NCI-H526 (cell line): ENCODE data around the gene CIT.

Experiments
- DNase-seq, 2 experiments: peaks; one replicate each; lab custom pipeline; 2025; lab: John Stamatoyannopoulos, UW

The CIT gene

DNA sequence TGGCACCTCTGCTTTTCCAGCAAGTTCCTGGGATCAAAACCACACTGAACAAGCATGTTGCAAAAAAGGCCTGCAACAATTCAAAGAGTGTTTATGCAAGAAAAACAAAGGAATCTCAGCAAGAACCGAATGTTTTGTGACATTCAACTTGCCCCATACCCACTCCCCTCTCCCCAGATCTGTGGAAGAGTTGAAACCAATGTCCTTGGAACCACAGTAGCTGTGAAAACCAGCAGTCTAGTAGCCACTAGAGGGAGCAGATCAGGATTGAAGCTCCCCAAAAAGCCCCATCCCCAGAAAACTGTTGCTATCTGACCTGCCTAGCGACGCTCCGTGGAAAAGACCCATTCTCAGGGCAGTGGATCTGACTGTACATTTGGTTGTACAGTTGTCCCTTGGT lies 182.1 kb downstream of the CIT start:
- peak in 1 of 2 experiments; percentile 50 for DNase-seq

DNA sequence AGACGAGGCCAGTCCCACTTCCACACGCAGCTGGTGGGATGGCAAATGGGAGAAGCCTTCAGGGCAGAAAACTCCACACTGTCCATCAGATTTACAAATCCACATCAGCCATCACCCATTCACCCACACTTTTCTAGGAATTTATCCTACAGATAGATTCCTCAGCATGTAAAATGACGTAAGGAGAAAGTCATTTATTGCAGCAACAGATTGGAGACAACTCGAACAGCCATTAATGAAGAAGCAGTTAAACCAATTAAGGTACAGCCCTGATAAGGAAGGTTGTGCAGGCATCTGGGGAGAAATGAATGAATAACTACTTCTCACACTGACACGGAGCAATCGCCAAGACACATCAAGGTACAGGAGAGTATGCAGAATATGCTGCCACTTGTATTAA lies 183.0 kb downstream of the CIT start:
- DNase-seq = no peak

DNA sequence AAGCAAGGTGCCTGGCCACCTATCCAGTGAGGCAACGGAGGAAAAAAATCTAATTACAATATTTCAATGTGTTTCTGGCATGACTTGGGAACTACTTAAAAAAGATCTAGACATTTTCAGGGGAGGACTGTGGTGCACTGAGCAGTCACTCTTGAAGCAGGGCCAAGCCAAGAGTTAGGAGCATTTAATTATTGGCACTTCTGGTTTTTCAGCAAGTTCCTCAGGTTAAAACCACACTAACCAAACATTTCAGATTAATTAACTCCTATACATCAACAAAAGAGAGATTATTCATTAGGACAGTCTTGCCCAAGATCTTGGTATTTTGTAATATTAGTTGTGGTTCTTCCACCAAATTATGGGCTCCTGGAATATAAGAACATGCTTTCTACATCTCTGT lies 183.6 kb downstream of the CIT start:
- no peak for DNase-seq

DNA sequence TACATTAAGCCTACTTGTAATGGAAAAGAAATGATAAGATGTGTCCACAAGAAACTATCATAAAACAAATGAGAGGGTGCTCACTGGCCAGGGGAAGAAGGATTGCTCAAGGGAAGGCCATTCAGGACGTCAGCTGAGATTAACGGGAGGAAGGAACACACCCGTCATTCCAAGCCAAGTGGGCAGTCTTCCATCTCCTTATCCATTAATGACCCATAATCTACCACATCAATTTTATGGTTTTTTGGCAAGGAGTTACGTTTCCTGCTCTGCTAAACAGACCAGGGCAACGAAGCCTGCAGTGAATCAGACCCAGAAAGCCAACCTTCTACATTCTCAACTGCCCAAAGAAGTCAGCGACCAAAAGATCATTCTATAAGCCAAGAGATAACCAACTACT lies 184.1 kb downstream of the CIT start:
- DNase-seq = no peak

DNA sequence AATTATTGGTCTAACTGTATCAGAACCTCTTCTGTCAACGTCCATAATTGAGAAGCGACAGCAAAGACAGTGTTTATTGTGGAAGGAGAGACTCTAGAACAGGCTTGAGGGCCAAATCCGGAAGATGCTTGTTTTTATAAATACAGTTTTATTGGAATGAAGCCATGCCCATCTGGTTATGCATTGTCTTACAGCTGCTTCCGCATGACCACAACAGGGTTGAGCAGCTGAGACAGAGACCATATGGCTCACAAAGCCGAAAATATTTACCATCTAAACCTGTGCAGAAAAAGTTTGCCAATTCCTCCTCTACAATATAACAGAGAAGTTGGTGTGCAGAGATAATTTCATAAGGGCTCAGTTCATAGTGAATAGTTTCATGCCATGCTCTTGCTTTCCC lies 184.7 kb downstream of the CIT start:
- DNase-seq = no peak

DNA sequence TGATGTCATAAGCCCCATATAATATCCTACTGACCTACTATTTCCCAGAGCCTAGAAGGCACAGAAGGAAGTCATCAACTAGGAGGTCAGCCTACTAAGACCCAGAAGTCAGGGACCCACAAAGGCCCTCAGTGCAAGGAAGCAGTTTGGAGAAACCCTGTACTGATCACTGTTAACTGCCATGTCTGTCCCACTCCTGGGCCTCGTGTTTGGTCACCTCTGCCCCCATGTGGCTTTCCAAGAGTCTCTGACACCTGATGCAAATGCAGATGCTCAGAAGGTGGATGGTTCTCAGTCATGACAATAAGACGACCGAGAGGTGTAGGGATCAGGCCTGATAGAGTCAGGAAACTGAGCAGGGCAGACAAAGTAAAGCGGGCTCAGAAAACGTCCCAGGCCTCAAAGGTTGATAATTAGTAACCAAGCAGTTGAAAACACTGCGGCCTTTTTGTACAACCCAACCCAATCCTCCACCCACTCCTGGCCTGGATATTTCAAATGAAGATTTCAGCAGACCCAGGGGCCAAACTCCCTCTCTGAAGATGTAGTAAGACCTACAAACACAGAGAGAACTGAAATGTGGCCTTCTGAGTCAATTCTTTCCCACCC lies 185.8 kb downstream of the CIT start:
- DNase-seq = no peak

DNA sequence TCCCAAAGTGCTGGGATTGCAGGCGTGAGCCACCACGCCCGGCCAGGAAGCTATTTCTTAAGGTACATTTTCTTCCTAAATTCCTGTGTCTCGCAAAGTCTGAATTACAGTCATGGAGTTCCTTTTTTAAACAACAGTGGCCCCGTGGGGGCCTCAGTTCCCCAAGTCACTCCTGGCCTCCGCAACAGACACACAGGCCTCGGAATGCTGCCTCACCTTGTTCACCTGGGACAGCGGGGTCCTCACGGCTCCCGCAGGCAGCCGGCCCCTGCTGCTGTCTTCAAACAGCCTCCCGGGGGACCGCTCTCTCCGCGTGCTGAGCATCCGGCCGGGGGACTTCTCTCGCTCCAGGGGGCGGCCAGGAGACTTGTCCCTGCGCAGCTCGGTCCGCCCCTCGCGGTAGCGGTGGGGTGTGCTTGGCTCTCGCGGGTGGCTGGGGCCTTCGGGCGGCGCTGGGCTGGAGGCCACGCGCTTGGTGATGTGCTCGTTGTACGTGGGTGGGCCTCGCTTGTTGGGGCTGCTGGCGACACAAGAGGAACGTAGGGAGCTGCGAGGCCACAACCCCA lies 187.1 kb downstream of the CIT start:
- DNase-seq = no peak

DNA sequence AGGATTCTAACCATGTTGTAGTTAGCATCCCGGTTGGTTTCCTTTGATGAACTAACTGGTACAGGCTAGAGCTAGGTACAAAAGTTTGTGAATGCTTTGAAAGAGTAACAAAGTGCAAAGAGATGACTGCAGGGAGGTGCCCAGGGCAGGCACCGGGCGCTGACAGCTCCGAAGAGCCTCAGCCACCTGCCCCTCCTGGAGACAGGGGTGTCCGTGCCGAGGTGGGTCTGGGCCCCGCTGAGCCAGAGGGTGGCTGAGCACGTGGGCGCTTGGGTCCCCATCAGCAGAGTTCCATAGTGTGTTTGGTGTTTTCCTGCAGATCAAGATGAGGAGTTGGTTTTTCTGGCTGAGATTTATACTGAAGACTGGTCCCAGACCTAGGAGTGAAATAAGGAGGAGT lies 189.2 kb downstream of the CIT start:
- no peak for DNase-seq

DNA sequence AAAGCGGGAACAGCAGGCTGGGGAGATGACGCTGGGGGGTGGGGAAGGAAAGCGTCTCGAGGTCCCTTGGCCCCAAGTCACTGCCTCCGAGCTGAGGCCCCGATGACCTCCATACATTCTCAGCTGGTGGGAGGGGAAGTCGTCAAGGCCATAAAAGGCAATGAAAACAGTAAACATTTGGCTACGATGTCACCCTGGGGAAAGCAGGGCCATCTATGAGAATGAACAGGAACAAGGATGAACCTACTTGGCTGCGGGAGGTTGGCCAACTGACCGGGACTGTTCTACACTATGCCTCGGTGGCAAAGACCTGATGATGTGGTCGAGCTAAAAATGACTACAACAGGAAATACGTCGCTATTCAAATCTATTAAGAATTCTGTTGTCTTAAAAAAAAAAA lies 189.7 kb downstream of the CIT start:
- DNase-seq = no peak

DNA sequence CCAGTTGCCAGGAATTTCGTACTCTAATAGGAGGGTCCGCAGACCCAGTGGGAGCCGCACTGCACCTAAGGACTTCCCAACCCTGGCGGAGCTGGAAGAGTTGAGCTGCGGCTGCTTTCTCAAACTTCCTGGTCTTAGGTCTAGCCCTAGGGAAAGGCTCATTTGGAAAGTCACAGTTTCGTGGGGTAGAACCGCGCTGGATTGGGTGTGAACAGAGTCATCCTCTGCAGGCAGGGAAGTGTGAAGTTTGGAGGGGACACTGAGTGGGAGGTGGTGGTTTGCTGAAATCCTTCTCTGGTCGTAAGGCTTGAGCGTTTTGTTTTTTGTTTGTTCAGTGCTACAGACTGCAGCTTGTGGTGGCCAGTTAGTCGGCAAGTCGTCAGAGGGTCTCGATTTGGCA lies 190.3 kb downstream of the CIT start:
- no peak for DNase-seq

DNA sequence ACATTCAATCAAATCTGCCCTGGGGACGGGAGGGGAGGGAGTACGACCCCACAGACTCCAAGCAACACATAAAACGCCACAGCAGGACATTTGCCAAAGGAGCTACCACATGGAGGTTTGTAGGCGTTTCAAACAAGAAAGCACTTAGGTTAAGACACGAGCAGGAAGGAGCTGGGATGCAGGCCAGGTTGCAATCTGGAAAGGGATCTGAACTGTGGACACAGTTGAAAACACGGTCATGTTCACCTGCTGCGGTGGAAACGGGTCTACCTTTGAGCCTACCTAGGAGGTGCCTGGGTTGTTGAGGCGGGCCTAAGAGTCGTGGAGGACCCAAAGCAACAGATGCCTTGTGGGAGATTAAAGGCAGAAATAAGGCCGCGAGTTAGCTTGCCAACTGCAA lies 190.8 kb downstream of the CIT start:
- DNase-seq = no peak

DNA sequence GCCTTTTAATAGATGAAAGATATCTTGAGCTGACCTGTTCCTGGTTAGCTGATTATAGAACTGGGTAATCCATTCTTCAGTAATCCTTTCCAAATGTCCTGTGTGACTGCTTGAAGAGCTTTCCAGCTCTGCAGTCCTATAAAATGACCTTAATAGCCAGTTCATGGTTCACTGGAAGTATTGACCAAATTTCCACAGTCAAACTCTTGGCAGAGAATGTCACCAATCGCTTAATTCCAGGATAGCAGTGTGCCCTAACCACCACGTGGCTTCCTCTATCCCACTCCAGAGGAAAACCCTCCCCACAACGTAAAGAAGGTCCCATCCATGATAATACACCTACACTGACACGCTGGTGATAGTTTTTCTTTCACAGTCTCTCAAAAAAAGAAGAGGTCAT lies 191.7 kb downstream of the CIT start:
- no peak for DNase-seq

DNA sequence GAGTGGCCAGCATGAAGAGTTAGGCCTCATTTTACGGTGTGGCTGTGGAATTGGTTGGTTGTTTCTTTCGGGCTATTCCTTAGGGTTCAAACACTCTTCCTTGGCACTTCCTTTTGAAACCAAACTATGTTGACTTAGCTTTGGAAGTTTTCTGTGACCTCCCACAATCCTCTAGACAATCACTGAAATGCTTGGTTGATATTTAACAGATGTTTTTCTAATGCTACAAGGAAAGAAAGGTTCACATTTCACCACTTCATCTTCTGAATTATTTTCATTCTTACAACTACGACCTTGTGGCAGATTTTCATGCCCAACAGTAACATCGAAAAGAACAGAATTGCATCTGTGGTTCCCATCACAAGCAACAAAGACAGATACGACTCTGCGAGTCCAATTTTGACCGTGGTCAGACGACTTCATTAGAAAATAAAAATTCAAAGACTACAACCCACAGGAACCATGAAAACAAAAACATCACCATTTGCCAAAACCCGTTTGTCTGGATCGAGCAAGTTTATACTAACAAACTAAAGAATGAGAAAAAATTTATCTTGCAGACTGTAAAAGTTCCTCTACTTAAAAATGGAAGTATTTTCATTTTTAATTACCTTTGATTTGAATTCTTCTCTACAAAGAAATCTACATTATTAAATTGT lies 192.3 kb downstream of the CIT start:
- no peak for DNase-seq

DNA sequence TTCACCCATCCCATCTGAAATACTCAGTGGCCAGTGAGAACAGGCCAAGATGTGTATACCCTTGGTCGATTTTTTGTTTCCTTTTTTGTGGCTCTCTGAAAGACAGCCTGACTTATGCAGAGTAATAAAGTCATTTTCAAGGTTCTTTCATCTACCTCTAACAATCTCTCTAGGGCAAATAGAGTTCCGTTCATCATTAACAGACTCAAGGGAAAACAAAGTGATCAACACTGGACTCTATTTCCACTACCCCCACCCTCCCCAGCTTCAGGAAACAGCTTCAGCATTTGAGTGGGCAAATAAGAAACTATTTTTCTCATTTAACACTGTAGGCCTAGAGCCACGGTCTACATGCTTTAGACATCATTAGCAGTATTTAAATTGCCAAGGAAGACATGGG lies 193.3 kb downstream of the CIT start:
- no peak for DNase-seq

DNA sequence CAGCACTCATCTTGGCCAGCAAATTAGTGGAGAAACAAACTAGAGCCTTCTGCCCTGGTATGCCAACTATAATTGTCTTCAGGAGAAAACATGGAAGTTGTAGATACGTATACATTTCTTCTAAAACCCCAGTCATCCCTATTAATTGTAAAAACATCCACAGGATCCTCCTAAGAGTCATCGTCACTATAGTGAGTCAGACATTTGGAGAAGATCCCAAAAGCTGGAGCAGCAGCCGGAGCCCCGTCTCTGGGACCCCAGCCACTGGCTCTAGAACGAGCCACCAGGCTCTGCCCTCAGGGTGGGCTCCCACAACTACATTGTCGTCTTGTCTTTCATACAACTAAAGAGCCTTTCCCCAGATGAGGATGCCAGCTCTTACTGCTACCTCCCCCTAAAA lies 193.7 kb downstream of the CIT start:
- no peak for DNase-seq

DNA sequence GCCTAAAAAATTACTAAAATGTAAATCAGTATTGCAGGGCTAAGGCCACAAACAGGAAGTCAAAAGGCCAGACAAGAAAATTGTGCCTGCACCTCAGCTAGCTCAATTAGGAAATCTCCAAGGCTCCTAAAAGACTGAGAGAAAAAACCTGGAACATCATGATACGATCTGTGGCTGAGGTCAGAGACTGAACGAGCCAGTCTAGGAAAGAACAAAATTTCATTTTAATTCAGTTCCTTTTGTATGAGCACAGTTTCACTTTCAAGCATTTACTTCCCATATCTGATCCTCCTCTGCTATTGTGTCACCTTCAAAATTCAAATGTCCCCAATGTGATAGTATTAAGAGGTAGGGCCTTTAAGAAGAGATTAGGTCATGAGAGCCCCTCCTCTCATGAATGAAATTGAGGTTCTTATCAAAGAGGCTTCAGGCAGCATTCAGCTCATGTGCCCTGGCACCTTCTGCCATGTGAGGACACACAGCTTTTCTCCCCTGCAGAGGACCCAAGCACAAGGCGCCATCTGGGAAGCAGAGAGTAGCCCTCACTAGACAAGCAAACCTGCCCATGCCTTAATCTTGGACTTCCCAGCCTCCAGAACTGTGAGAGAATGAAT lies 194.4 kb downstream of the CIT start:
- no peak for DNase-seq

DNA sequence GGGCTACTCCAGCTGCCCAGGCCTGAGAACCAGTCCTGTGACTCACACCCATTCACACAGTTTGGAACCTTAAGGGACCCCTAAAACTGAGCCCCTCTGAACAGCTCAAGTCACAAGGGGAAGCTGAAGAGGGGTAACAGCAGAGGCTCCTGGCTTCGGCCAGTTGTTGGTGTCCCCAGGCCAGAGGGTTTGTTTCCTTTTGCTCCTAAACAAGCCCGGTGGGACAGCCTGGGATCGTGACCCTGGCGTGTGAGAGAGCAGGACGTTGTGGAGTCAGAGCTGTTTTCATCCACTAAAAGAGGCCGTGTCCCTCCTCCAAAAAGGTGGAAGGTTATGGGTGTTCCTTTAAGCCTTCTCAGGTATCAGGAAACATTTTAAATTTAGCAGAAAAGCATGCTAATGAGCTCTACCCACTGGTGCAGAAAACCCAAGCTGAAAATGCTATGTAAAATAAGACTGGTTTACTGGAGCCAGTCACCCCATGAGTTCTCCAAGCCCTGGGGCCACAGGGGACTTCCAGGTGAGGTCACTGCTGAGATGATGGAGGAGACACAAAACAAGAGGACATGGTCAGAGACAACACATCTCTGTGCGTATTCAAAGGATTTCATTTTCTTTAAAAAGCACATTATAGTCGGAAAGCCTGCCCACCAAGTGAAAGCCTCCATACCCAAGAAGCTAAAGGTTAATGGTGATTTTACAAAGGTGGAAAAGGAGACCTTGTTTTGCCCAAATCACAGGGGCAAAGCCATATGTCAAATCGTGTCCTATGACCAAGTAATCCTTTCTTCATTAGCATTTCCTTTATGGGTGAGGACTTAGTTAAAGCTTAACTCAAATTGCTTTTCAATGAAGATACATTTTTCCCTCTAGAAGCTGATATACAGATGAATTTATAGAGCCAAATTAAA lies 195.1 kb downstream of the CIT start:
- peak in 1 of 2 experiments; percentile 41 for DNase-seq

DNA sequence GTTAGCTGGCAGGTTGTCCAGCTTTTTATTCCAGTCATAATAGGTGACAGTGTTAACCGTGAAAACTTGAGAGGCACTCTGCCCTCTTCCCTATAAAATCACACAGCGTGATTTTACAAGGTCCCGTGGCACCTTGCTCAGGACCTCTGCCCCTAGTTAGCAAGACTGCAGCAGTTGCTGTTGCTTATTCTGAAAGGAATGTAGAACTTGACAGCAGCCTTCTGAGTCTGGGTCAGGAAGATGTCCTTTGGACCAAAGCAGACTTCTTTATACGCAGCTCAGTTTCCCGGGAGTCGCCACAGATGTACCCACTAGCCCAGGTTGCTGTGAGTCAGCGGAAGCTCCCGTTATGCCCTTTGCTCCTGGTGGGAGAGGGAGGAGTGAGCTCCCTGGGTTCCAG lies 196.0 kb downstream of the CIT start:
- no peak for DNase-seq

DNA sequence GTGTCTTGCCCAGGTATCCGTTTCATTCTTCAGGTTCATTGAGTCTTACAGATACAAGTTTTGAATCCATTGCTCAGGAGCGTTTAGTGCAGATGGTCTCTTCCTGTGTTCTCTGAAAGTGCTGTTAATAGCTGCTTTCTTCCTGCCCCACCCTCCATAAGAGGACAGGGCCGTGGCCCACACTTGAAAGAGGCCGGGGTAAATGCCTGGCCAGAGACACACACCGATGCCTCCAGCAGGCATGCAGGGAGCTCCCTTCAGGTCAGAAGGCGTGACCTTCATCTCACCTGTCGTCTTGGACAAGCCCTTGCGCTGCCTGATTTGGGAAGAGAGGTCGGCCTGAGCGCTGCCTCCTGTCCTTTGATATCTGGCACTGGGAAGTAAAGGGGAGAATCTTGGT lies 197.6 kb downstream of the CIT start:
- DNase-seq = no peak

DNA sequence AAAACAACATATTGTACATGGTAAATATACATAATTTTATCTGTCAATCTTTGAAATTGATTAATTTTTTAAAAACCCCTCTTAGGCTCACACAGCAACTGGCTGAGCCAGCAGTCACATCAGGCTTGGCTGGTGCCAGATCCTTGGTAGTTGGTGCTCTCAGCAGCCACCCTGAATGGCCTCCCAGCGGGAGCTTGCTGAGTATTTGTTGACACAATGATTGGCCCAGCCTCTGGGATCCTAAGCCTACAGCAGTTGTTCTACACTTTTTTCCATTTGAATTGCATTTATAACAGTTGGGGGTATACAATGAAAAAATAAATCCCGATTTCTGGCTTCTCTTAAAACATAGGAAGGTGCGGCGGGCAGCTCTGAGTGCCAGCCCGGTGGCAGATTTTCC lies 198.0 kb downstream of the CIT start:
- no peak for DNase-seq

DNA sequence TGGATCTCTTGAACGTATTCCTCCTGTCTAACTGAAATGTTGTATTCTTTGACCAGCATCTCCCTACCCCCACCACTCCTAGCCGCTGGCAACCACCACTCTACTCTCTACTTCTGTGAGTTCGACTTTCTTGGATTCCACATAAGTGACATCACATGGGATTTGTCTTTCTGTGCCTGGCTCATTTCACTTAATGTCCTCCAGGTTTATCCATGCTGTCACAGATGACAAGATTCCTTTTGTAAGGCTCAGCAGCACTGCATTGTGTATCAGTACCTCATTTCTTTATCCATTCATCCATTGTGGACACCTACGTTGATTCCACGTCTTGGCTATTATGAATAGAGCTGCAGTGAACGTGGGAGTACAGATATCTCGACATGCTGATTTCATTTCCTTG lies 198.7 kb downstream of the CIT start:
- DNase-seq = no peak

DNA sequence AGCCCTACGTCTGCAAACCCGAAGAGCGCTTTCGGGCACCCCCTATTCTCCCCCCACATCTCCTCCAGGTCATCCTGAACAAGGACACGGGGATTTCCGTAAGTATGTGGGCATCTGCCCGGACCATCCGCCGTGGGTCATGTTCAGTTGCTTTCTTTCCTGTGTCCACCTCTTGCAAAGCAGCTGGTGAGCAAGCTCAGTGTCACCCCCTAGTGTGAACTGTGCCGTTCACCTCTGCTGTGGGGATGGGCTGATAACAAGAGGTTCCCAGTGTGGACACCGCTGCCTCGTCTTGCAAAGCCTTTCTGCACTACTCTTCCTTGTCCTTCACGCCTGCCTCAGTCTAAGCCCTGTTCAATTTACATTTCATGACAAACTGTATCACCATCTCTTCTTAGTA lies 200.5 kb downstream of the CIT start:
- DNase-seq = no peak

DNA sequence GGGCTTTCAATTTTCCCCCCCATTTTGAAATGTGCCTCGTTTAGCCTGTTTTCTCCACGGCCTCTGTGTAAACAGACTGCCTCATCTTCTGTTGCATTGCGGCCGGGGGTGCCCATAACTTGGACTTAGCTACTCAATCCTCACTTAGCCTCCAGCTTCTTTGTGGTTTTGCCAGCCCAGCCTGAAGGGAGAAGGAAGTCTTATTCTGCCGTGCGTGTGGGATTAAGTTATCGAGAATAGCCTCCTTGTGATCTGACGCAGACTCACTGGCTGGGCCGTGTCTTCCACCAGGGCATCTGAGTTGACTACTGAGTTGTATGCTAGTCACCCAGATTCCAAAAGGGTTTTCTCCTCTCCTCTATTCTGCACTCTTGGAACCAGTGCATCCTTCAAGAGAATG lies 201.1 kb downstream of the CIT start:
- no peak for DNase-seq
